HG03025 (cell line): ENCODE measurements around the gene CDH4.

Source experiments
- ATAC-seq: cut with Tn5 transposase; IDR thresholded peaks from one replicate; pipeline ENCODE4 v1.9.1; 2021; ENCODE audit warnings: mild to moderate bottlenecking, moderate library complexity; ENCODE audit not compliant: unreplicated experiment, low FRiP score

Gene CDH4

DNA sequence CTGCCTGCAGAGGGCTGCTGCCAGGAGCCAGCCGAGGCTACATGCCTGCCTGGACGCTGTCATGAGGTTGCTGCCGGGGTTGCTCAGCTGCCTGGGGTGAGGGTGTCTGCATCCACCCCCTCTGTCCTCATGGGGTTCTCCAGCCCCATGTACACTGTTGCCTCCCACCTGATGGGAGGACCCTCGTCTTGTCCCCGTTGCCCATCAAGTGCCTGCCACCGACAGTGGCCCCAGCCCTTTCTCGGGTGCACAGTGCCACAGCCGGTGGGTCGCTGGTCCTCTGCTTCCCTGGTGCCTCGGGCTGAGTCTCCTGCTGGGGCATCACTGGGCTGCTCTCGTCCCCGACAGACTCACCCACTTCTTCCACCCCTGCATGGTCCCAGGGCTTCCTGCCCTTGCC lies 313.7 kb downstream of the CDH4 start:
- ATAC-seq: no peak

DNA sequence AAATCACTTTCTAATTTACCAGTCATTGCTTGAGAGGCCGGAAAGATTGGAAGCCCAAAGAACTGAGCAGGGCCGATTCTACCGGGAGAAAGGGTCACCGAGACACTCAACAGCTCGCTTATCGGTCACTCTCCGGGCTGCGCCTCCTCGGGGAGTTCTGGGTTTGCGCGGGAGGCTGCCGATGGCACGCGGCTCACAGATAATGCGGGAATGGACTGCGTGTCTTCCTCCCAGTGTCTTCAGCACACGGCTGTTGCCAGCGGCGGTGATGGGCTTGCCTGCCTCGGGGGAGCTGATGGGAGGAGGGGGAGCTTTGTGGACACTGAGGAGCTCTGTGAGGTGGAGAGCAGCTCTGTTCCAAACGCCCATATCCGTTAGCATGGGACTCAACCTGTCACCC lies 314.6 kb downstream of the CDH4 start:
- no peak for ATAC-seq

DNA sequence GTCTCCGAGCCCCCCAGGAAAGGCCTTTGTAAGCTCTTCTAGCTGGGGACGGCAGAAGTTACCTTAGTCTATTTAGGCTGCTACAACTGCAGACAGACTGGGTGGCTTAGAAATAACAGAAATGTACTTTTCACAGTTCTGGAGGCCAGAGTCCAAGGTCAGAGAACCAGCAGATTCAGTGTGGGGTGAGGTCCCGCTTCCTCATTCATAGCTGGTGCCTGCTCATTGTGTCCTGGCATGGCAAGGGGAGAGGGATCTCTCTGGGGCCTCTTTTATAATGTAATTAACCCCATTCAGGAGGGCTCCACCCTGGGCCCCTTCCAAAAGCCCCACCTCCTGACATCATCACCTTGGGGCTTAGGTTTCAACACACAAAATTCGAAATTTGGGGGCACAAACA lies 315.1 kb downstream of the CDH4 start:
- ATAC-seq: no peak

DNA sequence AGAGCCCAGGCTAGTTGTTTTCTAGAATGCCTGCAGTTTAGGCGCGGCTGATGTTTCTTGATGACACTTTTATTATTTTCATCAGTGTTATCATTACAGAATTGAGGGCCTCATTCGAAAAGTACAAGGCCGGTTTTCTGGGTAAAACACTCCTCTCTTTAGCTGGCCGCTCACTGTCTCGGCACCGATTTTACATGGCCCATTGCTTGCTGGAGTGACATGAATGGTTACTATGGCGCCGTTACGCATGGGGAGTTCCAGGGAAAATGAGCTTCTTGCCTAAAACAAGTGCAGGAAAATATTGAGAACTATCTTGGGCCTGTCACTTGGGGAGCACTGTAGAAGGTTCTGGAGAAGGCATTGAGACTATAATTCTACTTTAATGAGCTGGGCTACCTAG lies 317.8 kb downstream of the CDH4 start:
- ATAC-seq: no peak

DNA sequence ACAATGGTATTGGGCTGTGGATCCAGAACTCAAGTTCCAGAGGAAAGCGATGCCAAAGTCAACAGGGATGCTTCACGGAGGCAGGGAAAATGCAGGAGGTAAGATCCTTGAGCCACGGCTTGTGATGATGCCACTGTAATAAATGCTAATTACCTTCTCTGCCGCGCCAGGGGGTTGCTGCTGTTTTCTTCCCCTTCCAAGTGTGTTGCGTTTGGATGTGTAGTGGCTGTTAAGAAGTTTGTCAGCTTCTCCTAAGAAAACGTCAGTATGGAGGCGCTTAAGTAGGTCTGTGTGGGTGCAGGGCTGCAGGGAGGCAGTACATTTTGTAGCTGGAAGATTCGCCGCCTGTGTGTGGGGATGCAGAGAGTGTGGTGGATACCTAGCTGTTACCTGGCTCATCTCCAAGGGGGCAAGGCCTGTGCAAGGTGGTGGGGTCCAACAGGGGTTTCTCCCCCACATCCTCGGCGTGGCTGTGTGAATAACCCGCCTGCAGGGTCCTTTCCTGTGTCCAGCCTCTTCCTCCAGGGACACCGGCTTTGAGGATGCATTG lies 318.7 kb downstream of the CDH4 start:
- ATAC-seq: no peak

DNA sequence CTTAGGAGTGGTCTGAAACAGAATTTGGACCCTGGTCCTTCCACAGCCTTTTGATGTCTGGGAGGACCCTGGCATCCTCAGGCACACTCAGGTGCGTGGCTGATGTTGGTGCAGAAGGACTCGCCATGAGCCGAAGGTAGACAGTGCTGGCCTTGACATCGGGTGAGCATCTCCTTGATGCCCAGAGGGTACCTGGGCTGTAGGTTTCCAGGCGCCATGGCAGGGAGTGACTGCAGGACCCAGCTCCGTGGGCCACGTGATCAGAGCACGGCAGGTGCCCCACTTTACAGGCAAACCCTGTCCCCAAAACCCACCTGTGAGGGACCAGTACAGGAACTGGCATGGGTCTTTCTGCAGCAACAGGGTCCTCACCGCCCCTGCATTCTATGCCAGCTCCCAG lies 319.2 kb downstream of the CDH4 start:
- ATAC-seq: no peak

DNA sequence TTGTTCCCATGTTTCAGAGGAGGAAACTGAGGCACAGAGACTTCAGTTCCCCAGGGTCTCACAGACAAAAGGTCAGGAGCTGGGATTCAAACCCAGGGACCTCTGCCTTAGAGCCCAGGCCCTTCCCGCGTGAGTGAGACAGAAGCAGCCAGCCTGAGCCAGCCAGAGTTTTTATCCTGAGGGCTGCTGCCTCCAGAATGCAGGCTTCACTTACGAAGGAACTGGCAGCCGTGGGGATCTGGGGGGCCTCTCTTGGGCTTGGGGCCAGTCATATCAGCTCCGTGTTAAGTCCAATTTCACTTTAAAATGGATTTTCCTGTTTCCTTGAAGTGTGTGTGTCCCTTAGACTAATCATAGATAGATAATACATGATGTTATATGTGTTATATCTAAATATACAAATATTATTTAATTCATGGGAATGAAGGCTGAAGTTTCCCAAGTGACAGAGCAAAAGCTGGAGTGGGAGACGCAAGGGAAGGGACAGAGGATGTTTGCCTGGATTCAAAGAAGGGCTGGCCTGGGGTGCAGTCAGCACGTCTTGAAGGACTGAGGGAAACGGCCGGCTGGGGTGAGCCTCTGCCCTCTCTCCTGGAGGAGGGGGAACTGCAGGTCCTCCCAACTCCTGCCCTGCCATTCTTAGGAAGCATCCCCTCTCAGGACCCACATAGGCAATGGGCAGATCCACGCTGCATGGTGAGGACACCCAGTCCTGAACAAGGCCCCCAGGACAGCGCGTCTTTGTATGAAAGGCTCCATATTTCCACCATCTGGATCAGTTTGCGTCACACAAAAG lies 320.1 kb downstream of the CDH4 start:
- ATAC-seq: no peak

DNA sequence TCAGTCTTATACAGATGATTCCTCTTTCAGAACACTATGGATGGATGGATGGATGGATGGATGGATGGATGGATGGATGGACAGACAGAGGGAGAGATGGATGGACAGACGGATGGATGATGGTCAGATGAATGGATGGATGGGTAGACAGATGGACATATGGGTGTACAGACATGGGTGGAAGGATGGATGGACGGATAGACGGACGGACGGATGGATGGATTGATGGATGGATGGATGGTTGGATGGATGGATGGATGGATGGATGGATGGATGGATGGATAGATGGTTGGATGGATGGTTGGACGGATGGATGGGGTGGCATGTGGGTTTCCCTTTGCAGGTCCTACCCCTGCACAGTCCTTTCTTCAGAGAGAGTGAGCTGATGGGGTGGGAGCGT lies 320.7 kb downstream of the CDH4 start:
- no peak for ATAC-seq

DNA sequence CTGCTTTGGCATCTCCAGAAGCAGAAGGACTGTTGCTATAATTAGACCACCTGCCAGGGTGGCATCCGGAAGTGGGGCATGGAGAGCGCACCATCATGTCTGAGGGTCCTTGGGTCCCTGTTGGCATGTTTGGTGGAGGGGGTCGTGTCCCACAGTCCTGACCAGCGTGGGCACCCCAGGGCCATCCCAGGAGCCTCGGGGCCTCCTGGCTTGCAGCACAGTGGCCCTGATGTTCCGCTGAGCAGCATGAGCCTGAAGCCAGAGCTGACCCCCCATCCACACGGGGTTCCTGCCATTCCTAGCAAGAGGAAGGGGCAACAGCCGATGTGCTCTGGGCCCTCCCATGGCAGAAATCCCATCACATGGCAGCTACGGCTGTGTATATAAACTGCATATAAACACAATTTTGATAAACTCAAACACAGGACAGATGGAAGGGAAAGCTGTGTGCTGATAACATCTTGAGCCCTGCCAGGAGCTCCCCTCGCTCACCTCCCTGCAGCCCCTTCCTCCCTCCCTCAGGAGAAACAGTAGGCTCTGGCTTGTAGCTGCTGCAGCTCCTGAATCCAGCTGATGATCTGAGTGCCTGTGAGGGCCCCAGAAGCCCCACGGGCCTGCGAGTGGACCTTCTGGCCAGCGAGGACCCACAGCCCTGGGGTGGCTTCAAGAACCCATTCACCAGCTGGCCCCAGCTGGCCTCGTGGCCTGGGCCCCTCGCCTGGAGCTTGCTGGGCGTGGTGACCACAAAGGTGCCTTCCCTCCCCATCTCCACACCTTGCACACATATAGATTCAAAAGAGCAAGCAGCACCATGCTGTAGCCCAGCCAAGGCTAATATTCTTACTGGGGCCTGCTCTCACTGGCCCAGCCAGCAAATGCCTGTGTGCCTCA lies 321.6 kb downstream of the CDH4 start:
- ATAC-seq: no peak

DNA sequence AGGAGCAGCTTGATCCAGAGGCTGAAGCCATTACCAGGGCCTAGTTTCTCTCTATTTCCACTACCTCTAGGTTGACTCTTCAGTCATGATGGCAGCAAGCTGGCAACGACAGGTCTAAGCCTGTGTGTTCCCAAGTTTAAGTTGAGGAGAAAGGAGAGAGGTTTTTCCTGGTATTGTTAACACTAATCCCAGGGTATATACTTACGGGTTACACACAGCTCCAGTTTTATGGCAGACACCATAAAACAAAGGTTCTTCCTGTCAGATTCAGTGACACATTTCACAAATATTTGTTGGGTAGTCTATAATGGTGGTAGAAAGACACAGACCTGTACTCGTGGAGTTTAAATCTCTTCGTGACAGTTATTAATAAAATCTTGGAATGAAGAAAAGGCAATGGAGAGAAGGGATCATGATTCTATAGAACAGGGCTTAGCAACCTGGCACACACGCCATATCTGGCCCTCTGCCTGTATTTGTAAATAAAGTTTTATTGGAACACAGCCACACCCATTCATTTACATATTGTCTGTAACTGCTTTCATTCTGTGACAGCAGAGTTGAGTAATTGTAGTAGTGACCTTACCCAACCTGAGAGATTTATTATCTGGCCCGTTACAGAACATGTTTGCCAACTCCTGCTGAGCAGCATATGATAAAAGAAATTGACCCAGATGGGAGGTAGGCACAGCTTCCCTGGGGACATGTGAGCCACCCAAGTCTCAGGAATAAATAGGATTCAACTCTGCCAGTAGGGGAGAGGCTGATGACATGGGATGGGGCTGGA lies 323.3 kb downstream of the CDH4 start:
- ATAC-seq: no peak

DNA sequence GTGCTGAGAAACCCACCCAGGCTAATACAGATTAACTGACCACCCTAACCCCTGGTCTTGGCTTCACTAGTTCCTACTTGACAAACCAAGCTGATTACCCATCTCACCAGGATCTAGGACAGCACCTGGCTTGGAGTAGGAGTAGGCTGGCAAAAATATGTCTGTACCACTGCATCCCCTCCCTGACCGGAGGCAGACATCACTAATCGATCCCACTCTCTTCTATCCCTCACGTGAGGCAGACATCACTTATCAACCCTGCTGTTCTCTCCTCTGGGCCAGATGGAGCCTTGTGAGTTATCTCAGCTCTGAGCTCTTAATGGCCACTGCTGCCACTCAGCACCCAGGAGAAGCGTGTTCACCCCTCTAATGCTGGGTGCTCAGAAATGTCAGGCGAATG lies 324.3 kb downstream of the CDH4 start:
- no peak for ATAC-seq

DNA sequence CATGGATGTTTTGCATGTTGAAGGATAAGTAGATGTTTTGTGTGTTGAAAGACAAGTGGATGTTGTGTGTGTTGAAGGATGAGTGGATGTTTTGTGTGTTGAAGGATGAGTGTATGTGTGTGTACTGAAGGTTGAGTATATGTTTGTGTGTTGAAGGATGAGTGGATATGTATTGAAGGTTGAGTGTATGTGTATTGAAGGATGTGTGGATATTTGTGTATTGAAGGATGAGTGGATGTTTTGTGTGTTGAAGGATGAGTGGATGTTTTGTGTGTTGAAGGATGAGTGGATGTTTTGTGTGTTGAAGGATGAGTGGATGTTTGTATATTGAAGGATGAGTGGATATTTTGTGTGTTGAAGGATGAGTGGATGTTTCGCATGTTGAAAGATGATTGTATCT lies 325.0 kb downstream of the CDH4 start:
- ATAC-seq: no peak

DNA sequence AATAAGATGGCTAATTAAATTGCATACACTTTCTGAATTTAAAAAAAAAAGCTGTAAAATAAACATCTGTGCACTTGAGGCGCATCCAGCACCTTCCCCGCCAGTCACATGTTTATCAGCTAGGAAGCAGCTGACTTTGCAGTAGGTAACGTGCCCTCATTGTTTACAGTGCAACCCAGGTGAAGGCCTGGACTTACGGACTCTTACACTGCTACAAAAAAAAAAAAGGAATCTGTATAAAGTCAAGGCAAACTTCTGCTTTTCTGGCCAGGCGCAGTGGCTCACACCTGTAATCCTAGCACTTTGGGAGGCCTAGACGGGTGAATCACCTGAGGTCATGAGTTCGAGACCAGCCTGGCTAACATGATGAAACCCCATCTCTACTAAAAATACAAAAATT lies 327.8 kb downstream of the CDH4 start:
- no peak for ATAC-seq

DNA sequence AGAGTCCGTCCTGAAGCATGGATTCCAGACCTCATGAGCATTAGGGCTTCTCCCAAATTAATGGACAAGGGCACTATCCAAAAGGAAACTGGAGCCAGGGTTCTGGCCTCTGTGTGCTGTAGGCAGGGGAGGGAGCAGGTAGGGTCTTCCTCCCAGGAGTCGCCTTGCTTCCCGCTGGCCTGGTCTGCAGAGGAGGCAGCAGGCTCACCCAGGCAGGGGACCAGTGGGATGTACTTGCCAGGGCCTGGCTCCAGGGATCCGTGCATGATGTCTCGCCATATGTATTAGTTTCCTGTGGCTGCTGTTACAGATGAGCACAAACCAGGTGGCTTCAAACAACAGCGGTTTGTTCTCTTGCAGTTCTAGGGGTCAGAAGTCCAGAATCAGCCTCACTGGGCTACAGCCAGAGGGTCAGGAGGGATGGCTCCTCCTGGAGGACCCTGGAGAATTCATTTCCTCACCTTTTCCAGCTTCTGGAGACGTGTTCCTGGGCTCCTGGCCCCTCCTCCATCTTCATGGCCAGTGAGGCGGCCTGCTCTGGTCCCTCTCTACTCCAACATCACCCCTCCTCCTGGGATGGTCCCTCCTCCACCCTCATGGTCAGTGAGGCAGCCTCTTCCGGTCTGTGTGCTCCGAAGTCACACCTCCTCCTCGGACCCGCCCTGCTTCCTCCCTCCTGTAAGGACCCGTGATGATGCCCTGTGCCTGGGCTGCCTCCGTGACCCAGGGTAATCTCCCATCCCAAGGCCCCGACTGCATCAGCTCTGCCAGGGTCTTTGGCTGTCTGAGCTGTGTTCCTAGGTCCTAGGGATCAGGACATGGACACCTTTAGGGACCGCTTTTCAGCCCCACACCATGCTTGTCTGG lies 329.1 kb downstream of the CDH4 start:
- no peak for ATAC-seq

DNA sequence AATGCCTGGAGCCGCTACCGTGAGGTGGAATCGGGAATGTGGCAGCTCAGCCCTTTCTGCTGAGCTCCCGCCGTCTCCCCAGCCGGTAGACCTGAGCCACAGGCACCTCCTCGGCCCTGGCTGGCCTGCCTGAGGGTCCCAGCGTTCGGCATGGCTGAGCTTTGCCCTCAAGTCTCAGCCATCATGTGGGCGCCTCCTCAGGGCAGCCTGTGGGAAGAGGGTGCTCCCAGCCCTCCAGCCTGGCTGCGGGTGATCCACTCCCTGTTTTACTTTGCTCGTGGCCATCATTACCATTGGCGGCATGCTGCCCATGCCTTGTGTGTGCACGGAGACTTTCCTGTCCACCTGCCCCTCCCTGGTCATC lies 329.7 kb downstream of the CDH4 start:
- ATAC-seq: no peak

DNA sequence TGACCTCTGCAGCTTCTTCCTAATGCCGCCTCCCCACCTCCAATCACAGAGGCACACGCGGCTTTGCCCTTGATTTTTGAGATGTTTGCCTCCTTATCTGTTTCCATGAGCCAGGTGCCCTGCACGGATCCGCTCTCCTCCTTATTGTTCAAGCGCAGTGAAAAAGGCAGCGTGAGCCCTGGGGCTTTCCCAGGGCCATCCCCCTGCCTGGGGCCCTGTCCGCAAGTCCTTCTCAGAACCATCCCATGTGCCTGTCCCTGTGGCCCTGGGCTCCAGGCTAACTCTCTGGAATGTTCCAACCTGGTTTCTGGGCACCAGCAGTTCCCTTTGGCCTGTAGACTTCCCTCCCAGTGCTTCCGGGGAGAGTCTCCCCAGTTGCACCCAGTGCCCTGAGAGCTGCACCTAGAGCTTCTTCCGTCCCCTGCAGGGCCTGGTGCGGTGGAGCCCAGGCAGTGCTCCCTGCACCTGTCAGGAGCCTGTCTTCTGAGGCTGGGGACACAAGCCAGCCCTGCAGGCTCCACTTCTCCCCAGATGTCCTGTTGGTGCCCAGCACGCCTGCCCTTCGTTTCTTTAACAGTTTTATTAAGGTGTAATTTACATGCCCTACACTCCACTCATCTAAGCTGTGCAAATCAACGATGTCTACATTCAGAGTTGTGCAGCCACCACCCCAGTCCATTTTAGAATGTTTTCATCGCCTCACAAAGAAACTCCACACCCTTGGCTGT lies 330.3 kb downstream of the CDH4 start:
- no peak for ATAC-seq

DNA sequence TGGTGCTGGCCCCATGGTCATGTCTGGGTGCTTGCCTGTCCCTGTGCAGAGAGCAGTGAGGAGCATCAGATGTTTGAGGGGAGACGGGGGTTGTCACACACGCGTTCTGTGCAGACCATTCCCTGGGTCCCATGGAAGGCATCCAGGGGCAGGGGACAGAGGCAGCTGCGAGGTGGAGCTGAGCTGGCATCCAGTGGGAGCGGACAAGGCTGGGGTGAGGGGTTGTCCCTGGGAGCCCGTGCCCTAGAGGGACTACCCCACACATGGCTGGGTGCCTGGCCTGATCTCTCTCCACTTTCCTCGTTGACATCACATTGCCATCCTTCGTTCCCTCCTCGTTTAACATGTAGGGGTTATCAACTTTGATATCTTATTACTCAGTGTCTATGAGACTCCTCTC lies 331.3 kb downstream of the CDH4 start:
- ATAC-seq: no peak

DNA sequence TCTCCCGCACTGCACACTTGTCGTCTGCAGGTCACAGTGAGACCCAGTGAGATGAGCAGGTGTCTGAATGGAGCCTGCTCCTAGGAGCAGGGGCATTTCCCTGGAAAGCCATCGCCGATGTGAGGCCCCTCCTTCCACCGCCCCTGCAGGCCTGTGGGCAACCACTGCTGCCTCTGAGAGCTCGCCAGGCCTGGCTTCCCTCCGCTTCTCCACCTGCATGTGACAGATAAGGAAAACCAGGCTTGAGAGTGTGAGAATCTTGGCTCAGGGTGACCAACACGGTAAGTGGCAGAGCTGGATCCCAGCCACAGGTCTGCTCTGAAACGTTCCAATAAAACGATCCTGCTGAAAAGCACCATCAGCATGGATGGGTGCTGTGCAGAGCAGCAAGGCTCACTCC lies 332.8 kb downstream of the CDH4 start:
- no peak for ATAC-seq

DNA sequence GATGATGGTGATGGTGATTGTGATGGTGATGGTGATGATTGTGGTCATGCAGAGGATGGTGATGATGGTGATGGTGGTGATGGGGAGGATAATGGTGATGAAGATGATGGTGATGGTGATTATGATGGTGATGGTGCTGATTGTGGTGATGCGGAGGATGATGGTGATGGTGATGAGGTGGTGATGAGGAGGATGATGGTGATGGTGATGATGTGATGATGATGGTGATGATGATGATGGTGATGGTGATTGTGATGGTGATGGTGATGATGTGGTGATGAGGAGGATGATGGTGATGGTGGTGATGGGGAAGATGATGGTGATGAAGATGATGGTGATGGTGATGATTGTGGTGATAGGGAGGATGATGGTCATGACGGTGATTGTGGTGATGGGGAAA lies 333.7 kb downstream of the CDH4 start:
- no peak for ATAC-seq
